H54 (cell line): Measurements from ENCODE around the gene AHCY.
"Not testable (repeated sequence)": the region's sequence is repeated elsewhere in the genome, so short reads cannot be mapped to it uniquely, and the experiment has no call there.

Experiments
- DNase-seq: peaks from one replicate; pipeline ENCODE4 v3.0.0; 2011; ENCODE audit warnings: low spot score, mixed read lengths; ENCODE audit not compliant: insufficient read length
- FAIRE-seq: peaks from 3 replicates; lab custom pipeline; 2011; peaks lifted over from hg19 to GRCh38; lab: Jason Lieb, UNC
- POLR2A ChIP-seq: IDR thresholded peaks from 2 replicates; pipeline ENCODE4 v1.6.1; 2011; ENCODE audit warnings: low read depth, mild to moderate bottlenecking, low read length

The AHCY gene

DNA sequence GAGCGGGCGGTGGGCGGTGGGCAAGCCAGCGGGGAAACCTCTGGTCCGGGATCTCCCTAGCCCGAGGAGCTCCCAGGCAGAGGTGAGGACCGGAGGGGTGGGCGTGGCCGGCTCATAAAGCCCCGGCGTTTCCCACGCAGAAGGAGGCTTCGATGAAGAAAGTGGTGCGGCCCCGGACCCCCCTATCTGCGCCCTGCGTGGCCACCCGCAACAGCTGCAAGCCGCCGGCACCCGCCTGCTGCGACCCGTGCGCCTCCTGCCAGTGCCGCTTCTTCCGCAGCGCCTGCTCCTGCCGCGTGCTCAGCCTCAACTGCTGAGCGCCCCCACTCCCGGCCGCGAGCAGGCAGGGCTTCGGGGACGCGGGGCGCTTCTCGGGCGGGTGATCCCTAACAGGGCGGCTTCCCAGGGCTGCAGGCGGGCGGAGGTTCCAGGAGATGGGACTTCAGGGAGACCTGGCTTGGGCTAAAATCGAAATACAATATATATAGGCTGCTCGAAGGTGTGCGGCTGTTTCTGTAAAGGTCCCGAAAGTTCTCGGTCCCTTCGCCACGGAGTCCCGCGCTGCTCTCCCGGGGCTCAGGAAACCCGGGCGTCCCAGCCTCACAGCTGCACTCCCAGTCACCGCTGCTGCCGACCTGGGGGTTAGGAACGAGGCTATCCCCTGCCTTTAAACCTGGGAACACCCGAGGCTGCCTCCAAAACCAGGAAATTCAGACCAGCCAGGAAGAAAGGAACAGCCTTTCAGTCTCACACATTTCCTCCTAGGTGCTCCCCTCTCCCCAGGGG, 34.1 kb downstream of the AHCY start:
- no peak for FAIRE-seq
- no peak for DNase-seq
- TF ChIP-seq POLR2A, result no peak

DNA sequence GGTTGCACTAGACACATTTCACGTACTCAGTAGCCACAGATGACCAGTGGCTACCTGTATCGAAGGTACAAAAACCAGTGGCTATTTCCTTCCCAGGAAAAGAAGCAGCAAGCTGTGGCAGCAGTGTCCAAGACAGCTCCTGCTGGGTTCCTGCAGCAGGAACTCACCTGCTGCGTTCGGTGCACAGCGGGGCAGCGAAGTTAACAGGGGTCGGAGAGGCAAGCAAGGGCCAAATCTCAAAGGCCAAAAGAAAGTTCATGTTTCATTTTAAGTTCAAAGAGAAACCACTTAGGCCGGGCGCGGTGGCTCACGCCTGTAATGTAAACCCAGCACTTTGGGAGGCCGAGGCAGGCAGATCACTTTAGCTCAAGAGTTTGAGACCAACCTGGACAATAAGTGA, 35.0 kb downstream of the AHCY start:
- no peak for TF ChIP-seq POLR2A
- DNase-seq (no peak), FAIRE-seq (no peak)

DNA sequence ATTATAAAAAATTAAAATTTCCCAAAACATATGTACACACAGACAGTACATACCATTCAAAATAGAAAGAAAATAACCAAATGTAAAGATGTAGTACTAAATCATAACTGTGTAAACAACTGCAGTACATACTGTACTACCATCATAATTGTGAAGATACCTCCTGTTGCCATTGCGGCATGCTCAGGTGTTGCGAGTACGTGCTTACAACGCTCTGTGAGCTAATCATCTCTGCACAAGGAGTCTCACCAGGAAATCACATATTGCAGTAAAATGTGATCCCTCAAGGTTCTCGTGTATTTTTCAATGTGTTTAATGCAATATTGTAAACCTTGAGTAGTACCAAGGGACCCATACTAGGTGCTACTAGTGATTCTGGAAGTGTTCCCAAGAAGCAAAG, 39.0 kb downstream of the AHCY start:
- FAIRE-seq, result no peak
- TF ChIP-seq POLR2A, result no peak
- DNase-seq, result no peak

DNA sequence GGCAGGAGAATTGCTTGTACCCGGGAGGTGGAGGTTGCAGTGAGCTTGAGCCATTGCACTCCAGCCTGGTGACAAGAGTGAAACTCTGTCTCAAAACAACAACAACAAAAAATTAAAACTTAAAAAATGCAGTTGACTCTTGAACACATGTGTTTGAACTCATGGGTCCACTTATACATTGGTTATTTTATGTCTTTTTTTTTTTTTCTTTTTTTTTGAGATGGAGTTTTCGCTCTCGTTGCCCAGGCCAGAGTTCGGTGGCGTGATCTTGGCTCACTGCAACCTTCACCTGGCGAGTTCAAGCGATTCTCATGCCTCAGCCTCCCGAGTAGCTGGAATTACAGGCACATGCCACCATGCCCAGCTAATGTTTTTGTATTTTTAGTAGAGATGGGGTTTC, 39.7 kb downstream of the AHCY start:
- FAIRE-seq, DNase-seq: not testable (repeated sequence)

DNA sequence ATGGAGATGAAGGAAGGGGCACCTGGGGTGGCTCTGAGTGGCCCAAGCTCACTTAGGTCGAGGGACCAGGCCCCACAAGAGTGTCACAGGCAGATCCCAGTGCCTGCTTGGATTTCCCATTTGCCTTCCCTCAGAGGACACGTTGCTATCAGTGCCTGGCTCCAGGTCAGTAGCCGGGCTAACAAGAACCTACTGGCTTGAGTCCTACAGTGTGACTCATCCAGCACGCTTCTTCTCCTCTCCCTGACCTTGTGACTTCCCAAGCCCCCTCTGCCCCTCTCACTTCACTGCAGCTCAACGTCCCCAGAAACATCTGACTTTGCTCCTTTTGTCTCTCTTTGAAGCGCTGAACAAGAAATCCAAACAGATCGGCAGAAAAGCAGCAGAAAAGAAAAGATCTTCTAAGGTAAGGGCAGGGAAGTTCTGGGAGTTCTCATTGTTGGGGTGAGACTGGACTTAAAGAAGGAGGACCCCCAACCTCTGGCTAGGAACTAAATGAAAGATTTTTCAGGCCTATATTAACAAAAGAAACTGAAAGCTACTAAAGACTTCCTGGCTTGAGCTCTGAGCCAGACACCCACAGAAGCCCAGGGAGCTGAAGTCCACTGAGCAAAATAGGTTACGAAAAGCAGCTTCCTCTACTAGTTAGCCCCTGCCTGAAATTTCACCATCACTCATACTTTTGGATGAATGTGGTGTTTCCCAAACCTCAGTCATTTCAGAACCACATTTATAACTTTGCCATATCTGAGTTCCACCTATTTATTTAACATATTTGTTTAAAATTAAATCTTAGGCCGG, 40.5 kb downstream of the AHCY start:
- no peak for TF ChIP-seq POLR2A
- DNase-seq, result no peak
- no peak for FAIRE-seq

DNA sequence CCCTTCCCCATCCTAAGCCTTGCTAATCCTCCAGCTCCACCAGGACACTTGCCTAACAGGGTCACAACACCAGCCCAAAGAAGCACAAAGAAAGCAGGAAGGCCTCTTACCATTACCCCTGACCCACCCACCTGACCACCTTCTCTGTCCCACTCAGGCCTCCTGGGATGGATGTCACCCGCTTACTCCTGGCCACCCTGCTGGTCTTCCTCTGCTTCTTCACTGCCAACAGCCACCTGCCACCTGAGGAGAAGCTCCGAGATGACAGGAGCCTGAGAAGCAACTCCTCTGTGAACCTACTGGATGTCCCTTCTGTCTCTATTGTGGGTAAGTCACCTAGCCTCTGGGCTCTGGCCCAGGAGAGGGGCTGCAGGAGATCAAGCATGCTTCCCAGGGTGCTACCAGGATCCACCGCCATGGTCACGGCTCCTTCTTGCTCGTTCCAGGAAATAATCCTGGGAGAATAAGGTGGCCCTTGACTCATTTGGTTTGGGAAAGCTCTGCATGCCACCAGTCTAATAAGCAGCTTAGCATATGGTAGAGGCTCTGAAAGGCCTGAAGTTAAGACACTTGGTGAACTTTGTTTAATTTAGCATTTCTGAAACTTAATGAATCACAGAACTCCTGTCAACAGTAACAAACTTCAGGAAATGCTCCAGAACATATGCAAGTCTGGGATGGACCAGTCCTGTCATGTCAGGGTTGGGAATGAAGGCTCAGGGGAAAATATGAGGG, 42.8 kb downstream of the AHCY start:
- DNase-seq, result no peak
- no peak for FAIRE-seq
- TF ChIP-seq POLR2A, result no peak

DNA sequence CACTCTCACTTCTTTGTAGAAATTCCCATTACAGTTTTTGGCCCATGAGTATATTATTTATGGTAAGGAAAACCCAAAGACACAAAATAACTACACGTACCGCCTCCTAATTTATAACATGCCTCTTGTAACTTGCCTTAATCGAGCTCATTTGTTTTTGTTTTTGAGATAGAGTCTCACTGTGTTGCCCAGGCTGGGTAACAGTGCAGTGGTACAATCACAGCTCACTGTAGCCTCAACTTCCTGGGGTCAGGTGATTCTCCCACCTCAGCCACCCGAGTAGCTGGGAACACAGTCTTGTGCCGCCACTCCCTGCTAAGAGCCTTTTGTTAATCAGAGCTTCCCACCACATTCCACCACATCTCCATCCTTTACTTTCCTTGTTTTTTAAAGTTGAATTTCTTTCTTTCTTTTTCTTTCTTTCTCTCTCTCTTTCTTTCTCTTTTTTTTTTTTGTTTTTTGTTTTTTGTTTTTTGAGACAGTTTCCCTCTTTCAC, 46.5 kb downstream of the AHCY start:
- TF ChIP-seq POLR2A, result no peak
- DNase-seq (no peak), FAIRE-seq (no peak)

DNA sequence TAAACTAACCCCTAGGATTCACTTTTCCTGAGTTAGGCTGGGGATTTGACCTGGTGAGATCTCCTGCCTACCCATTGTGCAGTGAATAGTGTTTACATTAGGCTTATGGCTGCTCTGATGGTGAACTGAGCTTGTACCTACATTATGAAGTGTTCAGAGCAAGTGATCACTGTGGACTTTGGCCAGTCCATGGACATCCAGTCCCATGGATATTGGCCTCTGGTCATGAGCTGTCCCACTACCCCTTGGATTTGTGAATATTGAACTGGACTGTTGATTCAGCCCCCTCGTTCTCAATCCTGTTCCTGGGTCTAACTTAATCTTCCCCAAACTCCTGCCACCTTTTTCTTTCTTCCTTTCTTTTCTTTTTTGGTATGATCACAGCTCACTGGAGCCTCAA, 48.2 kb downstream of the AHCY start:
- DNase-seq (no peak), FAIRE-seq (no peak)
- no peak for TF ChIP-seq POLR2A

DNA sequence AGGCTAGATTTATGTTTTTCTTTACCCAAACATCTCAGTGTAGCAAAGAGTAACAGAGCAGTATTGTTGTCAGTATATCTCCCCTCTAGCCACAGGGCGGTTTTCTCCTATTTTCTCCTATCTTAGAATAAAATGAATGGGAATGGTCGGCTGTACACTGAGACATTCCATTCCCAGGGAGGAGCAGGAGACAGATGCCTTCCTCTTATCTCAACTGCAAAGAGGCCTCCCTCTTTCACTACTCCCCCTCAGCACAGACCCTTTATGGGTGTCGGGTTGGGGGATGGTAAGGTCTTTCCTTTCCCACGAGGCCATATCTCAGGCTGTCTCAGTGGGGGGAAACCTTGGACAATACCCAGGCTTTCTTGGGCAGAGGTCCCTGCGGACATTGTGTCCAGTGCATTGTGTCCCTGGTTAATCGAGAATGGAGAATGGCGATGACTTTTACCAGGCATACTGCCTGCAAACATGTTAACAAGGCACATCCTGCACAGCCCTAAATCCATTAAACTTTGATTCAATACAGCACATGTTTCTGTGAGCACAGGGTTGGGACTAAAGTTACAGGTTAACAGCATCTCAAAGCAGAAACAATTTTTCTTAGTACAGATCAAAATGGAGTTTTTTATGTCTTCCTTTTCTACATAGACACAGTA, 50.6 kb downstream of the AHCY start:
- DNase-seq, FAIRE-seq: not testable (repeated sequence)

DNA sequence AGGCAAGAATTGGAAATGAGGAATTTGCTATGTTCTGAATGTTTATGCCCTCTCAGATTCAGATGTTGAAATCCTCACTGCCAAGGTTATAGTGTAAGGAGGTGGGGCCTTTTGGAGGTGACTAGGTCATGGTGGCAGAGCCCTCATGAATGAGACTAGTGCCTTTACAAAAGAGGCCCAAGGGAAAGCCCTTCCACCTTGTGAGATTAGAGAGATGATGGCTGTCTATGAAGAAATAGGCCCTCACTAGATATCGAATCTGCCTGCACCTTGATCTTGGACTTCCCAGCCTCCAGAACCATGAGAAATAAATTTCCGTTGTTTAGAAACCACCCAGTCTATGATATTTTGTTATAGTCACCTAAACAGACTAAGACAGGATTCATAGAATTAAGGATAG, 51.5 kb downstream of the AHCY start:
- no peak for FAIRE-seq
- DNase-seq, result no peak
- TF ChIP-seq POLR2A, result no peak

DNA sequence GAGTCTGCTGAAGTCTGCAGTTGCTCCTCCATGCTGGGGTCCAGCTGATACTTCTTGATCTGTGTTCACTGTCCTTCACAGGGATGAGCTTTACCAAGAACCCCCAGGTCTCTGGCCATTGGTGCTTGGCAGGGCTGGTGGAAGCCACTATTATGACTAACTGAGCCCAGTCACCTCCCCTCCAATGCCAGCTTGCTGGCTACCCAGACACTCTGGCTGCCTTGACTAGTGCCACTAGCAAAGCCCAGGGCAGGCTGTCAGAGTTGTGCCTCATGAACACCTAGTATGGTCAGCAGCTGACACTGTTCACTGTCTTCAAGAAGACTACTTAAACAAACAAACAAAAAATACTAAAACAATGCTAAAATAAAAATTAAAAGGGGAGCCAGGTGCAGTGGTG, 53.1 kb downstream of the AHCY start:
- FAIRE-seq, result no peak
- no peak for DNase-seq
- TF ChIP-seq POLR2A, result no peak

DNA sequence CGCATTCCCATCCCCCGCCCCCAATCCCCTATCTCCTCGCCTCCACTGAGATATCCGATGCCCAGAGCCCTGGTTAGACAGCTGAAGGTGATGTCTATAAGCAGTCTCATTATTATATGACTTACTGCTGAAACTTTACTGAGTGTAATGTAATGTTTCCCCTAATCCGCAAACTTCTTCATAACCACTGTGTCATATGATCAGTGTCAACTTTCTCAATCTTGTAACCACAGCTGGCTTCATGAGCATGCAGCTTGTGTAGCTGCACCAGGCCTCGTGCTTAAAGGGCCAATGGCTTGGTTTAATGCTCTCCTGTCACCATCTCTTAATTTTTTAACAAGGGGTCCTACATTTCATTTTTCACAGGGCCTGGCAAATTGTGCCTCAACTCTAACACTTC, 53.9 kb downstream of the AHCY start:
- FAIRE-seq (no peak), DNase-seq (no peak)
- no peak for TF ChIP-seq POLR2A

DNA sequence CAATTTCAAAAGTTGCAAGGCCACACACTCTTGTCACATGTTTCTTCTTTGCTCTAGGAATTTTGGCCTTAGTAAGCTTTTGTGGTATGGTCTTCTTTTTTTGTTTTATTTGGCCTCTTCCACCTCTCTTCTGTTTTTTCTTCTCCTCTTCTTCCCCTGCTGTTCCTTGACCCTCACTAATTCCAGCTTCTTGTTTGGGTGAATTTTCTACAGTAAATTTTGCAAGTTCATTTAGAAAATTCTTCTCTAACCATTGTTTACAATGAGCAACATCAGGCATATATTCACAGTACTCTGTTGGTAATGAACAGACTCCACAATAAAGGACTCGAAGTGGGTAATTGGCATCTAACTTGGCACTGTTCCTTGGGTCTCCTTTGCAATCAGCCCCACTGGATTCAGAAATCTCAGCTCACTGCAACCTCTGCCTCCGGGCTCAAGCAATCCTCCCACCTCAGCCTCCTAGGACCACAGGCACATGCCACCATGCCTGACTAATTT, 57.0 kb downstream of the AHCY start:
- no peak for DNase-seq
- no peak for TF ChIP-seq POLR2A
- FAIRE-seq, result no peak
